Kidney (tissue), 14 donors: Measurements from ENCODE around the gene SYT17. TPM values are rescaled to one million over a fixed set of nuclear protein-coding genes. Genes with fewer than 3 reads are reported as not detected.

Source experiments
- DNase-seq, 5 donors: peaks; one replicate each; pipeline ENCODE4 v3.0.0-alpha.2; 2013 to 2020
- FAIRE-seq: peaks from 2 replicates; lab custom pipeline; 2012; peaks lifted over from hg19 to GRCh38; lab: Jason Lieb, UNC
- H3K27ac ChIP-seq, 2 donors: one replicate each; pipeline ENCODE4 v1.7.0; 2013; ENCODE audit warnings: low read depth in 2 of 2, low read length in 2 of 2, inconsistent platforms in 1 of 2
- H3K27me3 ChIP-seq: one replicate; pipeline ENCODE4 v1.7.1; 2013; ENCODE audit warnings: low read length, inconsistent platforms; ENCODE audit not compliant: control insufficient read depth, insufficient read depth
- H3K36me3 ChIP-seq, 3 donors: one replicate each; pipeline versions ENCODE4 v1.7.0 to v1.7.1; 2013; ENCODE audit warnings: low read length in 3 of 3, control low read depth in 1 of 3, inconsistent platforms in 1 of 3; ENCODE audit not compliant: insufficient read depth in 3 of 3, control insufficient read depth in 2 of 3
- H3K4me1 ChIP-seq, 3 donors: one replicate each; pipeline versions ENCODE4 v1.7.0 to v1.7.1; 2013; ENCODE audit warnings: low read length in 3 of 3, inconsistent platforms in 1 of 3, low read depth in 1 of 3; ENCODE audit not compliant: control insufficient read depth in 2 of 3, insufficient read depth in 2 of 3
- H3K4me3 ChIP-seq, 3 donors: one replicate each; pipeline versions ENCODE4 v1.7.0 to v1.8.1; 2013; ENCODE audit warnings: low read length in 3 of 3, control low read depth in 1 of 3, inconsistent platforms in 1 of 3
- H3K9ac ChIP-seq, 3 donors: one replicate each; pipeline versions ENCODE4 v1.7.0 to v1.7.1; 2013; ENCODE audit warnings: low read length in 3 of 3, control low read depth in 1 of 3, inconsistent platforms in 1 of 3
- H3K9me3 ChIP-seq, 3 donors: one replicate each; pipeline versions ENCODE4 v1.7.0 to v1.7.1; 2013; ENCODE audit warnings: low read length in 3 of 3, control low read depth in 1 of 3, inconsistent platforms in 1 of 3; ENCODE audit not compliant: control insufficient read depth in 2 of 3, insufficient read depth in 1 of 3
- CTCF ChIP-seq: IDR thresholded peaks from 3 replicates; pipeline ENCODE4 v1.5.1; 2012; ENCODE audit warnings: mild to moderate bottlenecking, moderate library complexity, borderline replicate concordance; ENCODE audit not compliant: insufficient read depth; ENCODE audit errors: extremely low read depth
- intact Hi-C: fragments of 100-400 bp; cut with DNase I; formaldehyde crosslinking; loops from one replicate; pipeline ENCODE4 v1.11.1; 2022
- polyA plus RNA-seq: library from polyadenylated mRNA; stranded (reverse); fragments of 350-450 nt; fragmentation: Illumina TruSeq; extraction: RNeasy Lipid Tissue Mini Kit (QIAGEN cat#74804); gene quantifications from one replicate; pipeline ENCODE4 v1.2.3, GENCODE V29; 2014; ENCODE audit warnings: low read depth, low replicate concordance; ENCODE audit not compliant: insufficient read depth
- total RNA-seq: library from RNA; stranded (reverse); fragmentation: NEBNext Ultra II Directional; extraction: Animal tissue kit (Norgen Biotek cat#: 25700); gene quantifications from one replicate; pipeline ENCODE4 v1.2.1, GENCODE V29; 2021
- donor health status: control.
- donor health status: control.
- donor health status: control.
- donor health status: control.
- donor health status: control.
- donor health status: DM: yes; HTN: yes; CAD: no.
- donor health status: Normal renal cell carcinoma (clear cell type).

The SYT17 gene
- total and polyA plus RNA-seq, 2 donors from 2014 or later: 5.8 to 8.8 TPM

- no peak overlapping the region for H3K27ac ChIP-seq
- FAIRE-seq: no peak
- no peak overlapping the region for H3K9ac ChIP-seq
- no peak for TF ChIP-seq CTCF
- intact Hi-C loops: no loop called here
- H3K27me3 ChIP-seq: no peaks in the 10 kb centered on the region
- no peaks in the 10 kb centered on the region for H3K9me3 ChIP-seq
- no peak overlapping the region for H3K4me3 ChIP-seq
- H3K36me3 ChIP-seq: no peaks in the 10 kb centered on the region
- H3K4me1 ChIP-seq: peaks cover 0 to 23% (median 4%) of the 10 kb centered on the region in 3 donors
- no peak for DNase-seq
Observed at GRCh38 chr16:19132898-19133297, 35.1 kb upstream of the SYT17 start.

- no peaks in the 10 kb centered on the region for H3K9me3 ChIP-seq
- no peak overlapping the region for H3K4me3 ChIP-seq
- H3K27ac ChIP-seq: no peak overlapping the region
- no peak for DNase-seq
- intact Hi-C loops: no loop called here
- no peak for TF ChIP-seq CTCF
- H3K27me3 ChIP-seq: no peaks in the 10 kb centered on the region
- H3K36me3 ChIP-seq: no peaks in the 10 kb centered on the region
- no peak overlapping the region for H3K9ac ChIP-seq
- FAIRE-seq: no peak
- peaks cover 0 to 23% (median 4%) of the 10 kb centered on the region in 3 donors for H3K4me1 ChIP-seq
Observed at GRCh38 chr16:19133600-19133999, 34.4 kb upstream of the SYT17 start.

- no peak for FAIRE-seq
- intact Hi-C loops: no loop called here
- H3K4me1 ChIP-seq: peaks cover 0 to 18% (median 4%) of the 10 kb centered on the region in 3 donors
Observed at GRCh38 chr16:19135201-19135842, 32.7 kb upstream of the SYT17 start.

More at GRCh38 chr16:19135201-19135842, 32.7 kb upstream of the SYT17 start:
- H3K36me3 ChIP-seq: no peaks in the 10 kb centered on the region
- no peak overlapping the region for H3K27ac ChIP-seq
- no peak for DNase-seq
- H3K9ac ChIP-seq: no peak overlapping the region
- H3K27me3 ChIP-seq: no peaks in the 10 kb centered on the region
- H3K9me3 ChIP-seq: no peaks in the 10 kb centered on the region
- no peak for TF ChIP-seq CTCF
- no peak overlapping the region for H3K4me3 ChIP-seq
